GM12865 (cell line): Measurements from ENCODE around the gene PPP1R12B.

Source experiments
- DNase-seq: peaks from one replicate; pipeline ENCODE4 v3.0.0; 2010; ENCODE audit warnings: low read depth
- H3K4me3 ChIP-seq: 2 replicates; pipeline ENCODE4 v1.5.1; 2011; ENCODE audit warnings: mild to moderate bottlenecking, low read depth, low read length, control low read depth
- TF ChIP-seq, protein P1 (sequence below): IDR thresholded peaks from 2 replicates; pipeline ENCODE4 v1.5.1; 2011; ENCODE audit warnings: low read length, control low read depth, low read depth, inconsistent platforms; ENCODE audit not compliant: insufficient read depth; ENCODE audit errors: missing control alignments

PPP1R12B gene

DNA sequence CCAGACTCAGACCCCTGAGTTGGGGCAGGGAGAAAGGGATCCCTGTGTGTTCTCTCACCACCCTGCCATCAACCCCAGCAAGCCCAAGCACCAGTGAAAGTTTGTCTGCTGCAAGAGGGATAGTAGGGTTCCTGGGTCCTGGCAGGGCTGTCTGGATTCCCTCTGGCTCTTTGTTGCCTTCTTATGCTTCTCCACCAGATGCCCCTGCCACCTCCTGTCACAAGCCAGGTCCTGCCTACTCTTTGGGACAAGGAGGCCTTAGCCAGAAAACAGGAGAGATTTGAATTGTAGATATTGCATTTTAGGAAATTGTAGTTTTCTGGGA lies 28.5 kb upstream of the PPP1R12B start:
- TF ChIP-seq, protein P1, sequence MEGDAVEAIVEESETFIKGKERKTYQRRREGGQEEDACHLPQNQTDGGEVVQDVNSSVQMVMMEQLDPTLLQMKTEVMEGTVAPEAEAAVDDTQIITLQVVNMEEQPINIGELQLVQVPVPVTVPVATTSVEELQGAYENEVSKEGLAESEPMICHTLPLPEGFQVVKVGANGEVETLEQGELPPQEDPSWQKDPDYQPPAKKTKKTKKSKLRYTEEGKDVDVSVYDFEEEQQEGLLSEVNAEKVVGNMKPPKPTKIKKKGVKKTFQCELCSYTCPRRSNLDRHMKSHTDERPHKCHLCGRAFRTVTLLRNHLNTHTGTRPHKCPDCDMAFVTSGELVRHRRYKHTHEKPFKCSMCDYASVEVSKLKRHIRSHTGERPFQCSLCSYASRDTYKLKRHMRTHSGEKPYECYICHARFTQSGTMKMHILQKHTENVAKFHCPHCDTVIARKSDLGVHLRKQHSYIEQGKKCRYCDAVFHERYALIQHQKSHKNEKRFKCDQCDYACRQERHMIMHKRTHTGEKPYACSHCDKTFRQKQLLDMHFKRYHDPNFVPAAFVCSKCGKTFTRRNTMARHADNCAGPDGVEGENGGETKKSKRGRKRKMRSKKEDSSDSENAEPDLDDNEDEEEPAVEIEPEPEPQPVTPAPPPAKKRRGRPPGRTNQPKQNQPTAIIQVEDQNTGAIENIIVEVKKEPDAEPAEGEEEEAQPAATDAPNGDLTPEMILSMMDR, result no peak
- H3K4me3 ChIP-seq, result no peak overlapping the region
- DNase-seq, result no peak

DNA sequence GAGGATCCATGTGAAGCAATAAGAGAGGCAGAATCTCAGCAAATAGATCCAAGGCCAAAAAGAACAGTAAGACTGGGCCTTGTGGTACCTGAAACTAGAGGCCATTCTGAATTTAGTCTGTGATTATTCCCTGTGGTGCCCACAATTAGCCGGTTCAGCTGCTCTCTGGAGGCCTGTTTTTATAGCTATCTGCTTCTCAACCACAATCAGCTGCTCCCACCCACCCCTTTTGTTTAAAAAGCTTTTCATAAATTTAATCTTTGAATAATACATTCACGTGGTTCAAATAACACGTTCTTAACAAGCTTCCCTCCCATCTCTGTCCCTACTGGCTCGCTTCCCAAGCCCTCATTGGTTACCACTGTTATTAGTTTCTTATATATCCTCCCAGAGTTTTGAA lies 24.8 kb upstream of the PPP1R12B start:
- TF ChIP-seq, protein P1, result no peak
- DNase-seq, result no peak
- H3K4me3 ChIP-seq, result no peak overlapping the region

- TF ChIP-seq, protein P1, result no peak
- no peak overlapping the region for H3K4me3 ChIP-seq
- no peak for DNase-seq
Measured at GRCh38 chr1:202324646-202325045, 23.9 kb upstream of the PPP1R12B start.

DNA sequence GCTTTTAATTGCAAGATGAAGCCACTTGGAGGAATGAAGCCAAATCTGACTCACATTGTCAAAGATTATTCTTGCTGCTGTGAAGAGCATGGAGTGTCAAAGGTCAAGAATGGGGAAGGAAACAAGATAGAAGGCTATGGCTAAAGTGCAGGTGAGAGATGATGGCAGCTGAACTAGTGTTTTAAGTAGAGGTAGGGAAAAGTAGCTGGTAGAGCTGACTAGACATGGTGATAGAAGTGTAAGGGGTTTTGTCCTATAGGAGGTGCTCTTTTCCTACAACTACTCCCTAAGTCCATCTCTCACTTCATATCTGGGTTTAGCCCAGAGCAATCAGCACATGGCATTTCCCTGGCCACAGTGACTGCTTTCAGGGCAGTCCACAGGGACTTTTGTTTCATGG lies 18.6 kb upstream of the PPP1R12B start:
- DNase-seq, result no peak
- TF ChIP-seq, protein P1, result peak; percentile 2
- no peak overlapping the region for H3K4me3 ChIP-seq

- TF ChIP-seq, protein P1, result no peak
- no peak for DNase-seq
Measured at GRCh38 chr1:202333861-202334260, 14.6 kb upstream of the PPP1R12B start.

GRCh38 chr1:202343652-202344349 lies 4.7 kb upstream of the PPP1R12B start:
- TF ChIP-seq, protein P1, result peak; percentile 61
- H3K4me3 ChIP-seq, result peak overlapping the region; percentile 21; the same call in 1 of the 2 replicates
- peak; percentile 51 for DNase-seq

More at GRCh38 chr1:202333861-202334260, 14.6 kb upstream of the PPP1R12B start:
- H3K4me3 ChIP-seq, result no peak overlapping the region

DNA sequence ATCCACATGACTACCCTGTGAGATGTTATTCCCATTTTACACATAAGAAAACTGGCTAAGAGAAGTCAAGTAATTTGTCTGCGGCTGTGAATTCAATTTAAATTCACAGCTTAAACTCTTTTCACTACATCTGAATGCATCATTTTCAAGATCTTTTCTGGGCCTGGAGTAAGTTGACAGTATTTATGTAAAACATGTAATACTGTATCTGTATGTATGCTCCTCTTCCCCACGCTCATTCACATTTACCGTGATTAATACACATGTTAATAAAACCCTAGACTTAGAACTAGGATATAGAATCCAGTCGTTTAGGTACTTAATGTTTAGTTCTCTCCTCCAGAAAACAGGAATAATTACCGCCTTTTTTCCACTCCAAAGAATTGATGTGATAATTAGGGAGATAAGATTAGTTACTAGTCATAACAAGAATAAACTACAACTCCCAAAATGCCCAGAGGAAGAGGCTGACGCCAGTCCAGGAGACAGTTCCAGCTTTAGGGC lies 442 bp upstream of the PPP1R12B start:
- TF ChIP-seq, protein P1, result no peak
- no peak for DNase-seq
- peak overlapping the region; percentile 35; the same call in 1 of the 2 replicates for H3K4me3 ChIP-seq
